AG09309 (cell line): Measurements from ENCODE around the gene ANXA7.
"Not testable (repeated sequence)": the region's sequence is repeated elsewhere in the genome, so short reads cannot be mapped to it uniquely, and the experiment has no call there.

Experiments
- DNase-seq: peaks from one replicate; pipeline ENCODE4 v3.0.0-alpha.2; 2010; ENCODE audit warnings: low read depth
- H3K4me3 ChIP-seq: 2 replicates; pipeline ENCODE4 v1.5.1; 2011; ENCODE audit warnings: mild to moderate bottlenecking, low read depth, low read length, moderate library complexity; ENCODE audit not compliant: control insufficient read depth
- TF ChIP-seq, protein P1 (sequence below): IDR thresholded peaks from 2 replicates; pipeline ENCODE4 v1.5.1; 2011; ENCODE audit warnings: mild to moderate bottlenecking, low read depth, low read length, inconsistent platforms; ENCODE audit not compliant: insufficient read depth, control insufficient read depth; ENCODE audit errors: missing control alignments

The ANXA7 gene

DNA sequence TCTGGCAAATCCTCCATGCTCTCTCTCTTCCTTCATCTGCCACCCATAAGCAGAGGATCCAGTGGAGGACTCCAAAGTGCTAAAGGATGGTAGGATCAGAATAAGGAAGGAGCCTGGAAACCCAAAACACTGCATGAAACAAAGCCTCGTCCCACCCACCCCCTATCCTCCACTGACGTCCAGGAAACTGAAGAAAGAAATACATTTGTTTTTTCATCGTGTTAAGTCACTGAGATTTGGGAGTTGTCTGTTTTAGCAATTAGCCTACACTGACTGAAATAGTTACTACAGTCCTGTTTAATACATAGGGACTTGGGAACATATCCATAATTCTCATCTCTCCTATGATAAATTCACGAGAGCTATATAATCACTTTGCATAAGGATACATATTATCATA is 14.8 kb downstream of the ANXA7 start:
- no peak for DNase-seq
- no peak overlapping the region for H3K4me3 ChIP-seq
- TF ChIP-seq, protein P1, sequence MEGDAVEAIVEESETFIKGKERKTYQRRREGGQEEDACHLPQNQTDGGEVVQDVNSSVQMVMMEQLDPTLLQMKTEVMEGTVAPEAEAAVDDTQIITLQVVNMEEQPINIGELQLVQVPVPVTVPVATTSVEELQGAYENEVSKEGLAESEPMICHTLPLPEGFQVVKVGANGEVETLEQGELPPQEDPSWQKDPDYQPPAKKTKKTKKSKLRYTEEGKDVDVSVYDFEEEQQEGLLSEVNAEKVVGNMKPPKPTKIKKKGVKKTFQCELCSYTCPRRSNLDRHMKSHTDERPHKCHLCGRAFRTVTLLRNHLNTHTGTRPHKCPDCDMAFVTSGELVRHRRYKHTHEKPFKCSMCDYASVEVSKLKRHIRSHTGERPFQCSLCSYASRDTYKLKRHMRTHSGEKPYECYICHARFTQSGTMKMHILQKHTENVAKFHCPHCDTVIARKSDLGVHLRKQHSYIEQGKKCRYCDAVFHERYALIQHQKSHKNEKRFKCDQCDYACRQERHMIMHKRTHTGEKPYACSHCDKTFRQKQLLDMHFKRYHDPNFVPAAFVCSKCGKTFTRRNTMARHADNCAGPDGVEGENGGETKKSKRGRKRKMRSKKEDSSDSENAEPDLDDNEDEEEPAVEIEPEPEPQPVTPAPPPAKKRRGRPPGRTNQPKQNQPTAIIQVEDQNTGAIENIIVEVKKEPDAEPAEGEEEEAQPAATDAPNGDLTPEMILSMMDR, result no peak

DNA sequence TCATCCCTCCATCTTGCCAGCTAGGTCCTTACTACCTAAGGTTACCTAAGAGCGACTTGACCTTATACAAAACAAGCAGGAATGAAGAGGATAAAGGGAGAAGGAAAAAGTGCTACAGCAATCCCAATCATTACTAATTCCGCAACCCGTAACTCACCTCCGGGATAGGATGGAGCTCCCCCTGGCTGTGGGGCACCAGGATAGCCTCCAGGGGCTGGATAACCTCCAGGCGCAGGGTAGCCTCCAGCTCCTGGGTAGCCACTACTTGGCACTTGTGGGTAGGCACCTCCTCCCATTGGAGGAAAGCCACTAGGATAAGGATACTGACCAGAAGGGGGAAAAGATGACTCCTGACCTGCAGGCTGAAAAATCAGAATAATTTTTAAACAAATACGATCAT is 15.8 kb downstream of the ANXA7 start:
- no peak overlapping the region for H3K4me3 ChIP-seq
- TF ChIP-seq, protein P1, result no peak
- no peak for DNase-seq

DNA sequence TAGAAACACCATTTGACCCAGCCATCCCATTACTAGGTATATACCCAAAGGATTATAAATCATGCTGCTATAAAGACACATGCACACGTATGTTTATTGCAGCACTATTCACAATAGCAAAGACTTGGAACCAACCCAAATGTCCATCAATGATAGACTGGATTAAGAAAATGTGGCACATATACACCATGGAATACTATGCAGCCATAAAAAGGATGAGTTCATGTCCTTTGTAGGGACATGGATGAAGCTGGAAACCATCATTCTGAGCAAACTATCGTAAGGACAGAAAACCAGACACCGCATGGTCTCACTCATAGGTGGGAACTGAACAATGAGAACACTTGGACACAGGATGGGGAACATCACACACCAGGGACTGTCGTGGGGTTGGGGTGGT is 19.5 kb downstream of the ANXA7 start:
- not testable (repeated sequence) for H3K4me3 ChIP-seq, DNase-seq

DNA sequence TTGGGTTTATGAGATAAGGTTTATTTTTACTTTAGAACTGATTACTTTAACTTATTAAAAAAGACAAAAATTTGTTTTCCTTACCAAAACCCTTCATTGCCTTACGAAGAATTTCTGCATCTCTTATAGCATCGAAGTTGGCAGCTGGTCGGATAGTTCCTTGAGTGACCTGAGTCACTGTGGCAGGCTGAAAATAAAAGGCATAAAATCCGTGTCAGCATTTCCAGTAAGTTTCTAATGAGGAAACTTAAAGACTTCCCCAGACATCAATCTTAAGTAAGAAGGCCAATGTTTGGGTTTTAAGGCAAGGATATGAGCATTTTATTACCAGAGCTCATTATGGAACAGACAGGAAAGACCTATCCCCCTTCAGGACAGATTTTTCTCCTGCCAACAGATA is 25.6 kb downstream of the ANXA7 start:
- TF ChIP-seq, protein P1, result no peak
- no peak overlapping the region for H3K4me3 ChIP-seq

DNA sequence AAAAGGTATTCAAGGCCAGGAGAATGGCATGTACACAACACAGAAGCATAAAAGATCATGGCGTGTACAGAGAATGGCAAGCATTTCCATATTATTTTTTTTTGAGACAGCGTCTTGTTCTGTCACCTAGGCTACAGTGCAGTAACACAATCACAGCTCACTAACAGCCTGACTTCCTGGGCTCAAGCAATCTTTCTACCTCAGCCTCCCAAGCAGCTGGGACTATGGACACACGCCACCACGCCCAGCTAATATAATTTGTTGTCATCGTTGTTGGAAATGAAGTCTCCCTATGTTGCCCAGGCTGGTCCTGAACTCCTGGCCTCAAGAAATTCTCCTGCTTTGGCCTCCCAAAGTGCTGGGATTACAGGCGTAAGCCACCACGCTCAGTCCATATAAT is 27.3 kb downstream of the ANXA7 start:
- TF ChIP-seq, protein P1, result no peak
- DNase-seq, result no peak
- H3K4me3 ChIP-seq, result no peak overlapping the region

More for the DNA sequence above, 25.6 kb downstream of the ANXA7 start:
- DNase-seq, result no peak

DNA sequence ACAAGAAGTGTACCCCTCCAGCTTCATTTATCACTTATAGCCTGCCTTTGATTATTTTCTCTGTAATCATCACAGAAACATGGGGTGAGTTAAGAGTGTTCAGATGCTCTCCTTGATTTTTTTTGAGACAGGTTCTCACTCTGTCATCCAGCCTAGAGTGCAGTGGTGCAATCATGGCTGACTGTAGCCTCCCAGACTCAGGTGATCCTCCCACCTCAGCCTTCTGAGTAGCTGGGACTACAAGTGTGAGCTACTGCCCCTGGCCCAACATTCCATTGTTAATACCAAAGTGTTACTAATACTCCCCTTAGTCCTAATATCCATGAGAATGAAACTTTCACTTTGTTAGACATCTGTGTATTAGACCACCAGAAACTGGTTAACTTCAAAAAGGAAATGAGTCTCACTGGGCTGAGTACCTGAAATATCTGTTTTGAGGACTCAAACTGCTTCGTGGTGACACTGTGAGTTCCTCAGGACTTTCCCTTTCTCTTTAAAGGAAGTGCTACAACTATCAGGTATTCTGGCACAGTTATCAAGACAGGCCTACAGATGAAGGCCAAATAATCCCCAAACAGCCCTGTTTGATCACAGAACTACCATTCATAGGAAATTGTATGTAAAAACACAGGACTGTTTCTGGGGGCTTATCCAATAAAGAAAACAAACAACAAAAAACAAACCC is 34.7 kb downstream of the ANXA7 start:
- H3K4me3 ChIP-seq, result no peak overlapping the region
- TF ChIP-seq, protein P1, result no peak
- DNase-seq, result no peak

DNA sequence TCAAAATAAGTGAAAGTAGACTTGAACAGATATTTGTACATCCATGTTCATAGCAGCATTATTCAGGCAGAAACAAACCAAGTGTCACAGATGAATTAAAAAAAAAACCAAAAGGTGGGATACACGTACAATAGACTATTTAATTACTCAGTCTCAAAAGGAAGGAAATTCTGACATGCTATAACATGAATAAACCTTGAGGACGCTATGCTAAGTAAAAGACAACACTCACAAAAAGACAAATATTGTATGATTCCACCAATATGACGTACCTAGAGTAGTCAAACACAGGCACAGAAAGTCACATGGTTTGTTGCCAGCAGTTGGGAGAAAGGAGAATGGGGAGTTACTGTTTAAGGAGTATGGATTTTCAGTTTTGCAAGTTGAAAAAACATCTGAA is 37.2 kb downstream of the ANXA7 start:
- no peak for DNase-seq
- TF ChIP-seq, protein P1, result no peak
- no peak overlapping the region for H3K4me3 ChIP-seq
